GM23248 (cell line): ENCODE results near the gene NRDE2. TPM values are rescaled to one million over a fixed set of nuclear protein-coding genes. Genes with fewer than 3 reads are reported as not detected.

Experiments used
- DNase-seq: peaks from one replicate; pipeline ENCODE4 v3.0.0-alpha.2; 2015
- H2AFZ ChIP-seq: fragments of 200-600 bp; sonication (generic); 2 replicates; pipeline ENCODE4 v1.6.1; 2016; ENCODE audit warnings: antibody characterized with exemption
- H3F3A ChIP-seq: fragments of 200-600 bp; sonication (generic); 2 replicates; pipeline ENCODE4 v1.6.1; 2016; ENCODE audit warnings: mild to moderate bottlenecking, antibody characterized with exemption, mixed run types; ENCODE audit not compliant: insufficient read depth
- H3K27ac ChIP-seq: fragments of 200-600 bp; sonication (generic); 2 replicates; pipeline ENCODE4 v1.5.1; 2016; ENCODE audit warnings: mild to moderate bottlenecking
- H3K27me3 ChIP-seq: fragments of 200-600 bp; sonication (generic); replicated peaks from 2 replicates; pipeline ENCODE4 v1.6.1; 2016; ENCODE audit warnings: mild to moderate bottlenecking; ENCODE audit not compliant: insufficient read depth
- H3K36me3 ChIP-seq: fragments of 200-600 bp; sonication (generic); 2 replicates; pipeline ENCODE4 v1.6.1; 2016; ENCODE audit warnings: low read depth, mild to moderate bottlenecking
- H3K4me1 ChIP-seq: fragments of 200-600 bp; sonication (generic); 2 replicates; pipeline ENCODE4 v1.6.1; 2016; ENCODE audit warnings: mild to moderate bottlenecking; ENCODE audit not compliant: insufficient read depth
- H3K4me2 ChIP-seq: fragments of 200-600 bp; sonication (generic); one replicate; pipeline ENCODE4 v1.6.1; 2016; ENCODE audit warnings: mild to moderate bottlenecking; ENCODE audit not compliant: unreplicated experiment
- H3K4me3 ChIP-seq: fragments of 200-600 bp; sonication (generic); 2 replicates; pipeline ENCODE4 v1.5.1; 2016; ENCODE audit warnings: mild to moderate bottlenecking
- H3K79me2 ChIP-seq: fragments of 200-600 bp; sonication (generic); 2 replicates; pipeline ENCODE4 v1.6.1; 2016; ENCODE audit warnings: mild to moderate bottlenecking; ENCODE audit not compliant: insufficient read depth
- H3K9ac ChIP-seq: fragments of 200-600 bp; sonication (generic); 2 replicates; pipeline ENCODE4 v1.6.1; 2016; ENCODE audit warnings: mild to moderate bottlenecking
- H3K9me2 ChIP-seq: fragments of 200-600 bp; sonication (generic); 2 replicates; pipeline ENCODE4 v1.6.1; 2016; ENCODE audit warnings: mixed run types, mild to moderate bottlenecking, moderate library complexity; ENCODE audit not compliant: insufficient read depth
- H3K9me3 ChIP-seq: fragments of 200-600 bp; sonication (generic); one replicate; pipeline ENCODE4 v1.6.1; 2017; ENCODE audit warnings: low read depth
- H4K20me1 ChIP-seq: fragments of 200-600 bp; sonication (generic); 2 replicates; pipeline ENCODE4 v1.6.0; 2016; ENCODE audit not compliant: insufficient read depth
- EZH2 ChIP-seq: fragments of 200-600 bp; sonication (generic); IDR thresholded peaks from 2 replicates; pipeline ENCODE4 v1.6.1; 2018; ENCODE audit warnings: antibody characterized with exemption, mild to moderate bottlenecking; ENCODE audit not compliant: insufficient read depth, poor library complexity, severe bottlenecking
- EZH2phosphoT487 ChIP-seq: fragments of 200-600 bp; sonication (generic); IDR thresholded peaks from 2 replicates; pipeline ENCODE4 v1.6.1; 2018; ENCODE audit warnings: antibody characterized with exemption, moderate library complexity, mild to moderate bottlenecking, low read depth; ENCODE audit not compliant: insufficient read depth
- WGBS, 2 experiments: methylation state at CpG; one replicate each; pipeline ENCODE4 v1.1.6; 2015 to 2017; ENCODE audit warnings: low lambda C conversion rate in 2 of 2, low coverage in 1 of 2; ENCODE audit errors: missing lambda C conversion rate in 2 of 2; 5-methylcytosine and 5-hydroxymethylcytosine counted together
- in situ Hi-C: fragments of 300-500 bp; cut with MboI; formaldehyde crosslinking; loops from 2 replicates; pipeline ENCODE4 v1.15.0; 2020
- polyA plus RNA-seq: library from polyadenylated mRNA; unstranded; fragments of >200 nt; fragmentation: Nextera tagmentation; extraction: Ambion mirVana; gene quantifications from 2 replicates; pipeline ENCODE4 v1.2.1, GENCODE V29; 2016
- total RNA-seq: library from RNA; depleted of rRNA; stranded (reverse); fragments of >200 nt; shearing (Covaris generic); gene quantifications from 2 replicates; pipeline ENCODE4 v1.2.3, GENCODE V29; 2014

Gene NRDE2
- total and polyA plus RNA-seq, 2 experiments from 2014 or later = 9.4 to 10.2 TPM

- no peaks in the 10 kb centered on the region for H3F3A ChIP-seq
- no peaks in the 10 kb centered on the region for H4K20me1 ChIP-seq
- H3K4me1 ChIP-seq = peaks cover 8% of the 10 kb centered on the region; the same call in 1 of the 2 replicates
- no peaks in the 10 kb centered on the region for H3K27me3 ChIP-seq
- TF ChIP-seq EZH2phosphoT487 = no peak
- TF ChIP-seq EZH2 = no peak
- 0 out of 2 replicates have a peak, but pooled peaks cover 11% of the 10 kb centered on the region for H3K36me3 ChIP-seq
- no peak overlapping the region for H3K27ac ChIP-seq
- no peak overlapping the region for H2AFZ ChIP-seq
- no peaks in the 10 kb centered on the region for H3K9me2 ChIP-seq
- peaks cover 36% of the 10 kb centered on the region for H3K79me2 ChIP-seq
- no peak overlapping the region for H3K9ac ChIP-seq
- WGBS, 2 experiments = 59 to 66% methylated on average over 4 of the region's 4 CpGs
- no peak overlapping the region for H3K4me2 ChIP-seq
- no peaks in the 10 kb centered on the region for H3K9me3 ChIP-seq
- in situ Hi-C loops = no loop called here
- DNase-seq = no peak
- no peak overlapping the region for H3K4me3 ChIP-seq
Observed at GRCh38 chr14:90318016-90318415, 13.7 kb downstream of the NRDE2 start.

DNA sequence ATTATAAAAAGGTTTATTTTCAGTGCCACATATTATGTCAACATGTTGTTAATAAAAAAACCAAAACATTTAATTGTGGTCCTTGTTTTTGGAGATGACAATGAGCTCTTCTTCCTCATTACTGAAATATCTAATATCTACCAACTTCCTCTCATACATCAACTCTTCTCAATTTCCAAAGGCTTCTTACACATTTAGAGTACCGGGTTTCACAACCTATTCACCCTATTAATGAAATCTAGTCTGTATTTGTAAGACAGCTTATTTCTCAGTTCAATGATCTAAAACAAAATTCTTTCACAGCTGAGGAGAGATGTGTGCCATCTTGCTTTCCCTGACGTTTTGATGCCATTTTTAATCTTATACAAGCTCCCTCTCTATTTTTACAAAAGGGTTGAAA lies 14.5 kb downstream of the NRDE2 start:
- no peak overlapping the region for H3K27ac ChIP-seq
- H3K36me3 ChIP-seq = peaks cover 14% of the 10 kb centered on the region; the same call in 1 of the 2 replicates
- WGBS, 2 experiments = 95 to 97% methylated on average over 2 of the region's 2 CpGs
- no peaks in the 10 kb centered on the region for H3K9me3 ChIP-seq
- H3K79me2 ChIP-seq = peaks cover 28% of the 10 kb centered on the region
- H4K20me1 ChIP-seq = no peaks in the 10 kb centered on the region
- TF ChIP-seq EZH2 = no peak
- no peak for TF ChIP-seq EZH2phosphoT487
- H3K27me3 ChIP-seq = no peaks in the 10 kb centered on the region
- H3K4me3 ChIP-seq = no peak overlapping the region
- H3F3A ChIP-seq = no peaks in the 10 kb centered on the region
- H3K4me1 ChIP-seq = peaks cover 8% of the 10 kb centered on the region; the same call in 1 of the 2 replicates
- no peak overlapping the region for H3K9ac ChIP-seq
- H3K4me2 ChIP-seq = no peak overlapping the region
- in situ Hi-C loops = no loop called here
- no peak for DNase-seq
- H2AFZ ChIP-seq = no peak overlapping the region
- no peaks in the 10 kb centered on the region for H3K9me2 ChIP-seq

DNA sequence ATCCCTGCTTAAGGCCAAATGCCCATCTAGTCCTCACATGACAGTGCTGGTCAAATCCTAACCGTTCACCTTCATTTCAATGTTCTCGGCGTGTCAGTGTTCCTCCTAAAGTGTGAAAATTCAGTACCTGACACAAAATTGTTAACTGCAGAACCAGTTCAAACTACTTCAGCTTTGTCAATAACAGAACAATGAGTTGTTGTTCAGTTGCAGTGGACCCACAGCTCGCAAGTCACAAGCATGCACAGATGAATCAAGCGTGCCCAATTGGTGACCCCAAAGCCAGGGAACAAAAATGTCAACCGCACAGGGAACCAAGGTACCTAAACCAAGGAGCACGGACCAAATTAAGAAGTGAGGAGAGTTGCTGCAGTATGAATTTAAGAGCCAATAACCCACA lies 23.2 kb downstream of the NRDE2 start:
- peaks cover 24% of the 10 kb centered on the region for H3K36me3 ChIP-seq
- in situ Hi-C loops = loop anchor here (10.0 kb wide), 1 partner anchor 386 kb away; no protein-coding TSS in a partner anchor
- TF ChIP-seq EZH2phosphoT487 (no peak), EZH2 (no peak)
- no peak for DNase-seq
- no peaks in the 10 kb centered on the region for H4K20me1 ChIP-seq
- H3K4me1 ChIP-seq = no peaks in the 10 kb centered on the region
- H3K27me3 ChIP-seq = no peaks in the 10 kb centered on the region
- H3K27ac ChIP-seq = no peak overlapping the region
- H3K9me3 ChIP-seq = no peaks in the 10 kb centered on the region
- H3K9ac ChIP-seq = no peak overlapping the region
- H3K4me3 ChIP-seq = no peak overlapping the region
- 97 to 98% methylated on average over 7 of the region's 7 CpGs for WGBS, 2 experiments
- no peaks in the 10 kb centered on the region for H3K79me2 ChIP-seq
- 0 out of 2 replicates have a peak, but pooled peaks cover 5% of the 10 kb centered on the region for H3F3A ChIP-seq
- H3K9me2 ChIP-seq = no peaks in the 10 kb centered on the region
- no peak overlapping the region for H3K4me2 ChIP-seq
- H2AFZ ChIP-seq = no peak overlapping the region

DNA sequence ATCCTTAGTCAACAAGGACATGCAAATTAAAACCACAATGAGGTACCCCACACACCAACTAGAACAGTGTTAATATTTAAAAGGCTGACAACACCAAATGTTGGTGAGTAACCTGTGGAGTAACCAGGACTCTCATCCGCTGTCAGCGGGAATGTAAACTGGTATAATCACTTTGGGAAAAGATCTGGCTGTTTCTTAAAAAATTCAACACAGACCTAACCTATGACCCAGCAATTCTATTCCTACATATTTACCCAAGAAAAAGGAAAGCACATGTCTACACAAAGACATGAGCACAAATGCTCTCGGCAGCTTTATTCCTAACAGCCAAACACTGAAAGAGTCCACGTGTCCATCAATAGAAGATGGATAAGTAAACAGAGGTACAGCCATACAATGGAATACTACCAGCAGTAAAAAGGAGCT lies 26.6 kb downstream of the NRDE2 start:
- Histone ChIP-seq H3K4me2 (no peak overlapping the region), H3K4me1 (no peaks in the 10 kb centered on the region), H2AFZ (no peak overlapping the region), H3F3A (peaks cover 20% of the 10 kb centered on the region), H3K27me3 (no peaks in the 10 kb centered on the region), H3K4me3 (no peak overlapping the region), H3K9me3 (no peaks in the 10 kb centered on the region), H3K36me3 (peaks cover 5% of the 10 kb centered on the region; the same call in 1 of the 2 replicates), H4K20me1 (no peaks in the 10 kb centered on the region), H3K27ac (no peak overlapping the region), H3K9me2 (no peaks in the 10 kb centered on the region), H3K79me2 (no peaks in the 10 kb centered on the region), H3K9ac (no peak overlapping the region)
- DNase-seq = no peak
- 92 to 95% methylated on average over 4 of the region's 4 CpGs for WGBS, 2 experiments
- TF ChIP-seq EZH2phosphoT487 (no peak), EZH2 (no peak)
- in situ Hi-C loops = loop anchor here (10.0 kb wide), 1 partner anchor 390 kb away; no protein-coding TSS in a partner anchor

DNA sequence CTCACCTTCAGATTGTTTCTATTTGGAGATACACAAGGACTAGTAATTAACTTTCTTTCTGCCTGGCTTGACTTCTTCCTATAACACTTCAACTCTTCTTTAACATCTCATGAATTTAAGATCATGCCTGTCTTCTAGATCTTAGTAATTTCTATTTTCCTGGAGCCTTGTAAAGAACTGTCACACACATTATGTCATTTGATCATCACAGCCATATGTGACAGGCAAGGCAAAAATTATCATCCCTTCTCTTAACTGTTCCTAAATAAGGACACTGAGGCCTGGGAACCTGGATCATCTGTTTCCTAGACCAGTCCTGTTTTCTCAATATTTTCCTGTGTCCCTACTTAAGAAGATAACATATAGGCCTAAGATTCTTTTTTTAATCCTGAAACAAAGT lies 27.2 kb downstream of the NRDE2 start:
- H3K36me3 ChIP-seq = no peaks in the 10 kb centered on the region; the same call in 1 of the 2 replicates
- no peaks in the 10 kb centered on the region for H3K27me3 ChIP-seq
- H2AFZ ChIP-seq = no peak overlapping the region
- H3K4me3 ChIP-seq = no peak overlapping the region
- H4K20me1 ChIP-seq = no peaks in the 10 kb centered on the region
- no peak overlapping the region for H3K4me2 ChIP-seq
- TF ChIP-seq EZH2phosphoT487 (no peak), EZH2 (no peak)
- no peaks in the 10 kb centered on the region for H3K4me1 ChIP-seq
- no peak overlapping the region for H3K9ac ChIP-seq
- in situ Hi-C loops = loop anchor here (10.0 kb wide), 1 partner anchor 390 kb away; no protein-coding TSS in a partner anchor
- DNase-seq = no peak
- no peaks in the 10 kb centered on the region for H3K79me2 ChIP-seq
- H3K9me3 ChIP-seq = no peaks in the 10 kb centered on the region
- H3K9me2 ChIP-seq = no peaks in the 10 kb centered on the region
- no peak overlapping the region for H3K27ac ChIP-seq
- peaks cover 20% of the 10 kb centered on the region for H3F3A ChIP-seq
